GM19372 (cell line): Measurements from ENCODE around the gene PRKN.

ENCODE experiments used
- ATAC-seq: cut with Tn5 transposase; IDR thresholded peaks from one replicate; pipeline ENCODE4 v1.9.1; 2021; ENCODE audit warnings: mild to moderate bottlenecking, low read depth, moderate library complexity; ENCODE audit not compliant: unreplicated experiment

The PRKN gene

DNA sequence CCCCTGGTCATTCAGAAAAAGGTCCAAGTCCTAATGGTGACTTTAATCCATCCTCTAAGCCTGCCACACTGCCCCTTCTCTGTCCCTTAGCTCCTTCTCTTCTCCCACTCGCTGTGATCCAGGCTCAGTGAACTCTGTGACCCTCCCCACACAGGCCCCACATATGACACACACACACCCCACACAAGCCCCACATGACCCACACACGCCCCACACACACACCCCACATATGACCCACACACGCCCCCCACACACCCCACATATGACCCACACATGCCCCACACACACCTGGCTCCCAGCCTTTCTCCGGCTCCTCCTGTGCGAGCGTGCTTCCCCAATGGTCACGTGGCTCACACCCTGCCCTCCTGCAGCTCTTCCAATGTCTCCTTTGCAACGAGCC, 925.3 kb downstream of the PRKN start:
- ATAC-seq: no peak

DNA sequence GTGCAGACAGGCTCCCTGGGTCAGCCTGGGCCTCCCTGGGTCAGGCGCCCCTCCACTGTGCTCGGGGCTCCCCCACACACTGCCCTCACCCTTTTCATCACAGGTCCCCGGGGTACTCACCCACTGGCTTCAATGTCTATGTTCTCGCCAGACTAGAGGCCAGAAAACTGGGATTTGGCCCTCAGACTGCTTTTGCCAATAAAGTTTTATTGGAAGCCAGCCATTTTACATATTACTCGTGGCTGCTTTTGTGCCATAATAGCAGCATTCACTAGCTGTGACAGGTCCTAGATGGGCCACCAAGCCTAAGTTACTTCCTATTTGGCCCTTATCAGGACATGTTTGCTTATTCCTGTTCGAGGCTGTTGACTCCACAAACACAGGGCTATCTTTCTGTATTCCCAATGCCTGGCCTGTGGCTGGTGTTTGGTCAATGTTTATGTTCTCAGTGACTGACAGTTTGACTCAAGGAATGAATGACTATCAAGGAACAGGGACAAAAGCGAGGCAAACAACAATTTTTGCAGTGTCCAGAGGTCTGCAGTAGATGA, 928.6 kb downstream of the PRKN start:
- no peak for ATAC-seq

DNA sequence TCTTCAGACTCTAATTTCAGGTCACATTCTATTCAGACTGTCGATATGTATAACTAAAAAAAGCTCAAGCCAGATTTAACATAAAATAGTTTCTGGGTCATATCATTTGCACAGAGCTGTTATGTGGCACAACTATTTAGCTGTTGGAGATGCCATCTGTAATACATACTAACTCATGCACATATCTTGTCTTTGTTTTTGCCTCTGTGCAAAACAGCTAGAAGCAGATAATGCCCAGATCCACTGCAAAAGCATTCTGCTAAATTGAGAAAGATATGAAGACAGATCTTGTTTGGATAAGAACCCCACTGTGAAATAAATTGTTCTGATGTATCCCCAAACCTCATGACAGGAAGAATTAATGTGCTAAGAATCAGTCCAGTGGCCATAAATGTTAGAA, 930.9 kb downstream of the PRKN start:
- ATAC-seq: no peak

DNA sequence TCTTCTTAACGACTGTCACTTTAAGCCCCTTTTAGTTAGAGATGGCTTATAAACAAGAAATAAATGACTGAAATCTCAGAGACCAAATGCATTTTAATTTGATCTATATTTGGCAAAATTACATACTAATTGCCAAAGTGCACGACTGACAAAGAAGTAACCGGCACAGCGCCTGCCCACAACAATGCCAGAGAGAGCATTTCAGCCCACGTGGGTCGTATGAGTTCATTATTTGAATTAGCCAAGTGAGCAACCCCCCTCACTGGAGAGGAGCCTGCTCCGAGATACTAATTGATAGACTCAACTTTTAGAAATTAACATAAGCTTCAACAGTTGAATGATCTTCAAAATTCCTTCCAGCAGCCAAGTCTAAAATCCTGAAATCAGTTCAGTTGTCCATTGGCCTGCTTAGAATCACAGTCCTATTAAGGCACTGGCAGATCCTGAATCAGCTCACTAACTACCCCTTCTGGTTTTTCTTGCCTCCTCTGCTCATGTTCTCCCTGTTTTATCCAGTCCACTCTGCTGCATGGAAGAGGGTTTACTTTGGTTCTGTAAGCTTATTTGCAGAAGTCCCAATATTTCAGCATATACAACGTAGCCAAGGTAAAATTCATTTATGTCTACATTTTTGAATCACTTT, 934.6 kb downstream of the PRKN start:
- ATAC-seq: no peak

DNA sequence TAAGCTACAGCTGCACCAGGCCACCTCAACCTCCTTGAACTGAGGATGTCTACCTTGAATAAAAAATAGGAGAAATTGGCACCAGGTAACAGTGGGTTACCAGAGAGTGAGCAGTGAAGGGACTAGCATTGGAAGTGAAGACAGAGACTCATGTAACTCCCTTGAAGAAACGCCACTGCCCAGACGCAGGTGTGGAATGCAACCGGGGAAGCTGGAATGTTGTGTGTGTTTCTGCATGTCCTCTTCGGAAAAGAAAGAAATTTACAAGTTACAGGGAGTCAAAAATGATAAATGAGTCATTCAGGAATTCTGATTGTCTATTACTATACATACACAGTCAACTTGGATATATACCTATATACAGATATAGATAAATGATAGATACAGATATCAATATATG, 939.0 kb downstream of the PRKN start:
- no peak for ATAC-seq

DNA sequence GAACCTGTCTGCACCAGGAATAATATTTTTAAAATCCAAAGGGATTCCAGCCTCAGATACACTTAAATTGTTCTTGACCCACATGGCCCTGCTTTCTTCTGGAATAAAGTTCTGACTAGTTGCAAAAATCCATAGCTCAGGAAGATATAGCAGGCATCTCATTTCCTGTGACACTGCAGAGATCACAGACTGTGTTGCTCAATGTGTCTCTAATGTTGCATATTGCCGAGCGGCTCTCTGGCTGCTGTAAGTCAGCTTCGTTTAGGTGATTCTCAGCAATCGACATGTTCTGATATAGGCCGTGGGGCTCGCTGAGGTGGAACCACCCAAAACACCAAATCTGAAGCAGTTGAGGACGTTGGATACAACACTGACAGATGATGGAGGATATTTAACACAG, 955.4 kb downstream of the PRKN start:
- no peak for ATAC-seq

DNA sequence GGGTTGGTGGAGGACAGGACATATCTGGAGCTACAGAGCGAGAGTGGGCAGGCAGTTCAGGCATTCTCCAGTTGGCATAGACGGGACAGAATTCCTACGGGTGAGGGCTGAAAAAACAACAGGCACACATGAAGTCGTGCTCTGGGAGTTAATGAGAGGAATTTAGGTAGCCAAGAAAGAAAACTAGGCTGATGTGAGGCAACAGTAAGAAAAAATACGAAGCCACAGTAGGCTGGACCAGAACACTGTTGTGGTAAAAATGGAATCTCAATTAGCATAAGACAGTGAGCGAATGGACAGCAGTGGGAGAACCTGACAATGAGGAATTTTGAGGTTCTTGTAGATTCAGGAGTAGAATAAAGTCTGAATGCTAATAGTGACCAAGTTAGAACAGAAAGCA, 965.6 kb downstream of the PRKN start:
- ATAC-seq: no peak

DNA sequence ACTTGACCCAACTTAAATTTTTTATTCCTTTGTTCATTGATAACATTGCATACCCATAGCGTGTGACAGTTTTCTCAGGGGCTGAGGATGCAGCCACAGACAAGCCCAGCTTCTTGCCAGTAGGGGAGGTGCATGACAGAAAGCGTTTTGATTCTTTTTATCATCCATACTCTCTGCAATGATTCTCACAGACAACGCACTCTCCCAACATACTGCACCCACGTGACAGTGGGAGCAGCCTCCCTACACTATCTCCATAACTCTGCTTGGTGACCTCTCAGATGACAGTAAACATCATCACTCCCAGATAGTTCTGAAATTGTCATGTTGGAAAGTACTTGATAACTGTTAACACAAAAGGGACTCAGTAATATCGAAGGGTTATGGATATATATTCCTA, 972.5 kb downstream of the PRKN start:
- ATAC-seq: no peak

DNA sequence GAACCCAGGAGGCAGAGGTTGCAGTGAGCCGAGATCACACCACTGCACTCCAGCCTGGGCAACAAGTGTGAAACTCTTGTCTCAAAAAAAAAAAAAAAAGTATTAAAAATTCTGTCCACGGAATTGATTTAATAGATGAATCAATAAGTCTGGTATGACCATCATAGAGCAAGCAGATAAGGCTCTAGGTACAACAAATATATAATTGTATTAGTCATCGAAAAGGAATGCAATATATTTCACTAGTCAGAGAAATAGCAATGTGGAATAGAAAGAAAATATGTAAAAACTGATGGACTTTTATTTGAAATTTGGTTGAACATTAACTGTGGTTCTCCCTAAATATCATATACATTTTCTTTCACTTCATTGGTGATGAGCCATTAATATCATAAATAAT, 976.9 kb downstream of the PRKN start:
- ATAC-seq: no peak

DNA sequence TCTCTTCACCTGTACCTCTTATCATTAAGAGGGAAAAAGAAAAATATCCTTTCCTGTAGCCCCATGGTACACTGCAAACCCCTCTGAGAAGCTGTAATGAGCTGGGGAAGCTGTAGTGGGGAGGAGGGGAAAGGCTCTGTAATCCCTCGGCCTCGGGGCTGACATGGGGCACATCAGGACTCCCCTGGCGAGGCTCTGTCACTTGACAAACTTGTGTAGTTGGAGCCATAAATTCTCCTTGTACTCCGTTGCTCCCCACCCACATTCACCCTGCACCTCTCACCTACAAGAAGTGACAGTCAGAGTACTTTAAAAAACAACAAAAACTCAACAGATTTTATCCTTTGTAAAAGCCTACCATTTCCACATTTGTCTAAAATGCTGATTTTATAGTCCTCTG, 978.0 kb downstream of the PRKN start:
- no peak for ATAC-seq

DNA sequence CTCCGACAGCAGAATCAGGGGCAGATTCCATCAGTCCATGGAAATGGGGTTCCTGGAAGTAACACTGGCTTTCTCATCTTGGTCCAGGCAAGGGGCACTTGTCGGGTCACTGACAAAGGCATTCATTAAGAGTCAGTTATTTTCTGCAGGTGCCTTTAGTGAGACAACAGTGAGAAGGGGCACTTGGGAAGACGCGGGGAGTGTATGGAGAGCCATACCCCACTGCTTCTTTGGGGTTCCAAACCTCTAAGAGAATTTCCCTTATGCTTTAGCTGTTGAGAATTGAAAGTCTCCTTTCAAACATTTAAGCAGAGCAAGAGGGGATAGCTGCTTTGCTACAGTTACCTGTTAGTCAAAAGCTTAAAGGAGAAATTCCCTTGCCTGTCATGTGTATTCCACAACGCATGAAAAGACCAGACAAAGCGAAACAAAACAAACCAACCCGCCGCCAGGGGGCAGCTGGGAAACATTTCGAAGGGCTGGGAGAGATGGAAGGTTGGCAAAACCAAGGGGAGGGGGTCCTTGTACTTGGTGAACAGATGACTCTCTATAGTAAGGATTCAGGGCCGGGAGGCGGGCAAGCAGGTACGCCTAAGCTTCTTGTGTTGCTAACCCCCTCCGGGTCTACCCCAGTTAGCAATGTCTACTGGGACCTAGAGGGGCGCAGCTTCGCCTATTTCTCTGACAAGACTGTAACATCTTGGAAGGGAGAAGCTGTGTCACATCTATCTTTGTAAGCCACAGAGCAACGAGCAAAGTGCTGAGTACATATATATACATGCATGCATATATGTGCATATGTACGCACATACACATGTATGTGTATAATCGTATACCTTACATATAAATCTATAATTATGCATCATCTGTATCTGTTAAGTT, 978.8 kb downstream of the PRKN start:
- ATAC-seq: no peak

DNA sequence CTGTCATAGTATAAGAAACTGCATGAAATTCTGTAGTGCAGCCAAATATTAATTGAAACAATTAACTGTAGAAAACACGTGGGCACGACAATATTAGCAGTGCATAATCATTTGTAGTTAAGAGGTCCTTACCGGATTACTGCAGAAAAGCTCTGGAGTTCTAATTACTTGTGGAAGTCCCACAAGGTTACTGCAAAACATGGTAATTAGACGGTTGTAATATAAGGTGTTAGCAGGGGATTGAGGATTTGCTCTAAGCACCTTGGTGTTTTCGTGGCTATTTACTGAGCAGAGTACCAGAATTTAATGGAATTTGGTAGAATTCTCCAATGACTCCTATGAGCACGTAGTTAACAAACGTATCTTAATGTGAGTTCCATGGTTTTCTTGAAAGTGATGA, 980.1 kb downstream of the PRKN start:
- ATAC-seq: no peak

DNA sequence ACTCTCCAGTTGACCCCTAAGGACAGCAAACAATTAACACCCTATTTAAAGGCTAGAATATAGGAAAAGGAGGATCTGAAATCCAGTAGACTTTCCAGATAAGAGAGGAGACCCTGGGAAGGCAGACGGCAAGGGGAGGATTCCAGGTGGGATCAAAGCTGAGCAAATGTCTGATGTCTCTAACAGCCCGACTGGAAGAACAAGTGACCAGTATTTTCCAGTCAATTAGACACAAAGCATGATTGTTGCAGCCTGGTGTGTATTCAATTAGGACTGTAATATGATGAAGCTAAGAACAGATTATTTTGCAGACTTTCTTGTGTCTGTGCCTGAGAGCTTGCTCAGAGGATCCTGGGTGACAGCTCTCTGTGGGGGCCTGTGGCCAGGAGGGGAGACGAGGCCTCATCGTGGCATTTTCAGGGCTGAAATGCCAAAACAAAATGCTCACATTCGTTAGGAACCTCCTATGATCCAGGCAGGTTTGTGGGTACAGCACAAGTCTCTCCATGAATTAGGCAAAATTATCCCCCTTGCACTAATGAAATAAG, 981.9 kb downstream of the PRKN start:
- no peak for ATAC-seq

DNA sequence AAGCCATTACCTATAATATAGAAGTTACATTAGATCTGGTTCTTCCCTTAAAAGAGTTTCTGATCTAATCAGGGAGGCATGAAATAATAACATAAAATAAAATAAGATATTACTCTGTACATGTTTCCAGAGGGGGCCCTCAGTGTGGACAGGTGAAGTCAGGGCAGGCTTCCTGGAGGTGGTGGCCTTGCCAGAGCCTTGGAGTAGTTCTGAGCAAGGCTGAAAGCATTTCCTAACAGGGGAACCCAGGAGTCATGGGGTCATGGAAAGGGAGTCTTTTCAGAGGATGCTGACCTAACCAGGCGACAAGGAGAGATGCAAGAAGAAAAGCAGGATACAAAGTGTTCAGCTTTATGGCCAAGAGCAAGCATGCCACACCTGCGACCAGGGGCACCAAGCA, 982.4 kb downstream of the PRKN start:
- ATAC-seq: no peak

DNA sequence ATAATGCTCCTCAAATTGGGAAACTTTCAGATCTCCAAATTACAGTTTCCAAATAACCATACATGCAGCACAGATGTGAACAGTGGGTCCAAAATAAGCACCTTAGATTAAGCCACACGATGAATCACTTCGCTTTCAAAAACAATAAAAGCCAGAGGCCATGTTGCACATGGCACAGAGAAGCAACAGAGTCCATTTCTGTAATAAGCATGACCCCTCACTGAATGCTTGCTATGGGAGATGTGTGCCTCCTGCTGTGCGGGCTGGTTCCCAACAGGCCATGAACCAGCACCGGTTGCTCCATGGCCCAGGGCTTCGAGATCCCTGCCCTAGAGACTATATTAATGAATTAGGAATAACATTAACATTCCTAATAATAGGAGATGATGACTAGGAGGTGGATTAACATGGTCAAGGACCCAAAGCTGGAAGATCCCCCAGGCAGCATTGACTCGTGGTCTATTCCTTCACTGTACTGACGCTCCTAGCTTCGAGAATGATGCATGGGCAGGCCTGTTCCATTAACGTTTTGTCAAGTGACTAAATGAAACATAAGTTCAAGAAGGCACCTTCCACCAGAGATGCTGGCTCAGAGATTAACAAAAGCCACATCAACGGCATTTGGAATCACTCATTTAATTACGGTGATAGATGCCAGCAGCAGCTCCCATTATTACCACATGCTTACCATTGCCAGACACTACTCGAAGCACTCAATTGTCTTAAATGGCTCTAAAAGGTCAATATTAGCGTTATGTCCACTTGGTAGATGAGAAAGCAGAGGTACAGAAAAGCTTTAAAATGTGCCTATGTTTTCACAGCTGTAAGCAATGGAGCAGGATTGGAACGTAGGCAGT, 983.1 kb downstream of the PRKN start:
- ATAC-seq: no peak

DNA sequence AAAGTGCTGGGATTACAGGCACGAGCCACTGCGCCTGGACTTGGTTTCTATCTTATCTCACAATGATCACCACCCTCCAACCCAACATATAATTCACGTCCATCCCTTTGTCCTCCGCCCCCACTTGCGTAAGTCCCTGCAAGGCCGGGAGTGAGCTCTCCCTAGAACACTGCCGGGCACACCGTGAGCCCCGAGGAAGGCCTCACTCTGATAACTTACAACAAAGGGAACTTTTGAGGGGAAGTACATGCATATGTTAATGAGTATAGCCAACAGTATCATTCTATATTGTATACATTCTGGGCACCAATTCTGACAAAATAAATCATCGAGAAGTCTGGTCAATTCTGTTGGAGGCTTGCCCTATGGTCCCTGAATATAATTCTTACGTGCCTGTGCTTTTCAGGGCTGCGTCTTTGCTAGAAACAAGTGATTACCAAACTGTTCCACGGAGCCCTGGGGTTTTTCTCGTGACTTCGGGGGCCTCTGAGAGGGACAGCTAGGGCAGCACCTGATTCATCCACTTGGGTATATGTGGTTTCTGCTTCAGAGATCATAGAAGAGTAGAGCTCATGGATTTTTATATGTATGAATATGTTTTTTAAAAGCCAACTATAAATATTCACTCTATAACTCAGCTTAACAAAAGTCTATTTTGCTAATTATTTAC, 983.9 kb downstream of the PRKN start:
- no peak for ATAC-seq

DNA sequence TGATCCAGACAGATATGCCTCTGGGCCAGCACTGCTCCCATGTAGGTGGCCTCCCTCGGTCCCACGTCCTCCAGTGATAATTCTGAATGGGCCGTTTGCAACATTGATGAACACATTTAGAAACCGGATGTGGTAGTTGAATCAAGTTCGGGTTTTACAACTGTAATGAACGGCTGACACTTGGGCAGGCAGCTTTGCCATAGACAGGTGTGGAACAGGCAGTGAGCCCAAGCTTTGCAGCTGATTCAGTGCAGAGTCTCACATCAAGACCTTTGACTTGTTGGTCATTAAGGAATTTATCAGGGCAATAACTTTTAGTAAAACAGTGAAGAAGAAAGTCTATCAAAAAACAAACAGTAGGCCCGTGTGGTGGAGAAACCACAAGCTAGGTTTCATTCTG, 987.1 kb downstream of the PRKN start:
- no peak for ATAC-seq

DNA sequence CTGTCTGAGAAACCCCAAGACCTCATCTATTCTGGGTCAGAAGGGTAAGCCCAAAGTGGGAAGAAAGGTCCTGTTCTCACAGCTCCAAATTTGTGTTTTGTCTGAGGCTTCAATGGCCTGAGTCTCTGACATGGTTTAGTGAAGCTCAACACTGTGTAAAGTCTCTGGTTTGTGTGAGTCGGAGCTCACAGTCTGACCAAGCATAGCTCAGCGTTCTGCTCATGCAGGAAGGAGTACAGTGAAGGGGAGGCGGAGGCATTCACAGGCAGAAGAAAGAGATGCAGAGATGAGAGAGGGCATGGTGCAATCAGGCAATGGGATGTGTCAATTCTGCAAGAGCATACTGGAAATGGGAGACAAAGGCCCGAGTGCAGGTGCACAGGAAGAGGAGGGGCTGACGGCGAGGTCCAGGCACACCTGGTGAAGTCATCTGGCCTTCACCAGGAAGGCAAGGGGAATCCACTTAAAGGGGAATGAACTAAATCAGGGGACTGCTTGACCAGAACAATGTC, 990.7 kb downstream of the PRKN start:
- no peak for ATAC-seq

DNA sequence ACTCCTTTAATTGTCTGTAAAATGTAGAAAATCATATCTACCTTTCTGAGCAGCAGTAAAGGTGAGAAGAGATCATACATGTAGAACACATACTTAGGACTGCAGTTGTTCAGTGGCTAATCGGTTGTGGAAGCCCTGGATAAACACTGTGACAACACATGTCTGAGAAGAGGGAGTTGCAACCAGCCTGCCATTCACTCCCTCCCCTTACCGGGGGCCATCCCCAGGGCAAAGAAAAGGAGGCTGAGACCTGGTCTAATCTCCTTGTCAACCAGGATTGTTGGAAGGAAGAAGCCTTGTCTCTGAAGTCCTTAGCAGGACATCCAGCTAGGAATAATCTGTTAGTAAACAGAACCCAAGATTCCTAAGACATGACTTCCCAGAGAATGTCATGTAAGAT, 991.2 kb downstream of the PRKN start:
- ATAC-seq: no peak

DNA sequence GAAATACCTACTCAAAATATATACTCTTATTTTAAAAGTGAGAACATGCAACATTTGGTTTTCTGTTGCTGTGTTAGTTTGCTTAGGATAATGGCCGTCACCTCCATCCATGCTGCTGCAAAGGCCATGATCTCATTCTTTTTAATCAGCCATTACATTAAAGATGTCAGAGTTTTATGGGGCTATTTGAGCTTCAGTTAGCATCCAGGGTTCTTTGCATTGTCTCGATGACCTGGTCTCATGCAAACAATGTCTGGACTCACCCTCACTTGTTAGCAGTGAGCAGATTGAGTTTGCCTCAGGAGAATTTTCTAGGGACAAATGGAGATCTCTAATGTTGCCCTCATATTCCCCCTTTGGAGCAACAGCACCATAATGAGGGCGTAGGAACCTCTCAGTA, 995.0 kb downstream of the PRKN start:
- no peak for ATAC-seq
